HepG2 (cell line): Measurements from ENCODE around the gene SEMA6B. TPM values are rescaled to one million over a fixed set of nuclear protein-coding genes. Genes with fewer than 3 reads are reported as not detected.

Source experiments
- BORCS8-MEF2B ChIP-seq: sonication (generic); formaldehyde crosslinking; IDR thresholded peaks from 2 replicates; pipeline ENCODE4 v1.8.0; 2022; ENCODE audit warnings: mild to moderate bottlenecking, missing genetic modification reagents
- ETV5 ChIP-seq: IDR thresholded peaks from 2 replicates; pipeline ENCODE4 v1.6.1; 2018; ENCODE audit warnings: missing biosample characterization, missing genetic modification reagents, inconsistent platforms, borderline replicate concordance
- MAX ChIP-seq: IDR thresholded peaks from 2 replicates; pipeline ENCODE4 v1.6.1; 2012; ENCODE audit warnings: inconsistent platforms
- NBN ChIP-seq: fragments of 450-650 bp; conservative IDR thresholded peaks from 2 replicates; pipeline ENCODE4 v1.6.1; 2017
- NFKBIZ ChIP-seq: IDR thresholded peaks from 2 replicates; pipeline ENCODE4 v1.6.1; 2018; ENCODE audit warnings: missing genetic modification reagents, missing compliant biosample characterization
- PHF20 ChIP-seq: sonication (generic); formaldehyde crosslinking; IDR thresholded peaks from 2 replicates; pipeline ENCODE4 v1.5.0; 2020; ENCODE audit warnings: mild to moderate bottlenecking, missing genetic modification reagents
- TBL1XR1 ChIP-seq: fragments of 150-350 bp; IDR thresholded peaks from 2 replicates; pipeline ENCODE4 v1.6.1; 2014; ENCODE audit warnings: borderline replicate concordance, low read length; ENCODE audit not compliant: partially characterized antibody
- ZEB1 ChIP-seq: IDR thresholded peaks from 2 replicates; pipeline ENCODE4 v1.6.1; 2012; ENCODE audit warnings: mild to moderate bottlenecking, low read depth, inconsistent platforms; ENCODE audit not compliant: insufficient replicate concordance
- ZNF580 ChIP-seq: IDR thresholded peaks from 2 replicates; pipeline ENCODE4 v1.6.1; 2016; ENCODE audit warnings: low read depth, borderline replicate concordance
- polyA plus RNA-seq, 8 experiments: library from polyadenylated mRNA; depleted of rRNA in 3 of 8; stranded (reverse) in 7 of 8; unstranded in 1 of 8; fragments of >200 nt; fragmentation: Illumina TruSeq in 4 of 8; extraction: Trizol in 4 of 8; gene quantifications; 2 replicates each; pipeline versions ENCODE4 v1.2.1 to v1.2.3, GENCODE V29; 2011 to 2016; ENCODE audit warnings: low read depth in 4 of 8, missing spikeins in 1 of 8, mixed read lengths in 1 of 8; ENCODE audit not compliant: insufficient read depth in 1 of 8
- total RNA-seq, 5 experiments: library from RNA; depleted of rRNA; stranded (reverse); fragments of >200 nt; fragmentation: Illumina TruSeq; extraction: Trizol; gene quantifications; 2 replicates each; pipeline ENCODE4 v1.2.3, GENCODE V29; 2016; ENCODE audit warnings: low read depth in 1 of 5
- TF ChIP-seq, protein P1 (sequence below): sonication (generic); formaldehyde crosslinking; IDR thresholded peaks from 2 replicates; pipeline ENCODE4 v1.5.1; 2020; ENCODE audit warnings: mild to moderate bottlenecking, missing genetic modification reagents, borderline replicate concordance
- TF ChIP-seq, protein P2 (sequence below): IDR thresholded peaks from 2 replicates; pipeline ENCODE4 v1.6.1; 2016; ENCODE audit warnings: missing genetic modification reagents, missing compliant biosample characterization
- TF ChIP-seq, protein P3 (sequence below): sonication (generic); formaldehyde crosslinking; IDR thresholded peaks from 2 replicates; pipeline ENCODE4 v1.4.0; 2020; ENCODE audit warnings: mild to moderate bottlenecking, missing genetic modification reagents, borderline replicate concordance
- TF ChIP-seq, protein P4 (sequence below): sonication (generic); formaldehyde crosslinking; IDR thresholded peaks from 2 replicates; pipeline ENCODE4 v1.5.1; 2020; ENCODE audit warnings: missing genetic modification reagents, mild to moderate bottlenecking, borderline replicate concordance

Gene SEMA6B
- total and polyA plus RNA-seq, 2 of the 13 experiments (the other 11 are each of a cell fraction or from before 2014, with no cell fraction given), result 45.5 to 67.1 TPM

DNA sequence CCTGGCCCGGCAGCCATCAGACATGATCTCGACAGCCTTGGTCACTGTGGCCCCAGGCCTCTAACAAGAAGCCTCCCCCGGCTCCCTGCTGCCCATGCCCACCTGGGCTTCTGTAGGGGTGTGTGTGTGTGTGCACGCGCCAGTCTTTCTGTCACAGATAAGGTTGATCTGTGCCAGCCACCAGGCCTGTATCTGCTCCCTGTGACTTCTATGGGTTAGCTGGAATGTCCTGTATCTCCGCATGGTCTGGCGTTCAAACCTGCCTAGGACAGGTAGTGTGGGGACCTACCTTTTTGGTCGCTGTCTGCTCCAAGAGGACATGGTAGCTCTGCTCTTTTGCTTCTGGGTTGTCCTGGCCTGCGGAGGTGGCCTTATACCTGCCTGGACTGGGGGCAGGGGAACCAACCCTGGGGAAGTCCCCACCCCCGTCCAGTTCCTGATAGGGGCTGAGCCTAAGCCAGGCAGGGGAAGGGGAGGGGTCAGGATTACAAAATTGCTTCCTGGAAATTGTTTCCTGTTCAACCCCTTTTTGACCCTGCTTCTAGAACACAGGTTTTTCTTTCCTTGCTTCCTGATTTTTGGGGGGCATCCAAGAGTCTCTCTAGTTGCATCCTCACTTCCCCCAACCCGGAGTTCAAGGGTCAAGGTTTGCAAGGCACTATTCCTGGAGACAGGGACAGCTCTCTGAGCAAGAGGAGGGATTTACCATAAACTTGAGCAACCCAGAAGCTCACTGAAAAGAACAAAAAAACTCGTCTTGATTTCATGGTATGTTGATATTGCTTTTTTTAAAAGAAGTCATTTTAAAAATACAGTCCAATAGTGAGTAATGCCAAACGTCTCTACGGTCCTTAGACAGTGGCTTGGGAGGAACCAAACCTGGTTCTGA lies 19.5 kb downstream of the SEMA6B start, which contains the start of gene LRG1 (continued):
- TF ChIP-seq, protein P1, sequence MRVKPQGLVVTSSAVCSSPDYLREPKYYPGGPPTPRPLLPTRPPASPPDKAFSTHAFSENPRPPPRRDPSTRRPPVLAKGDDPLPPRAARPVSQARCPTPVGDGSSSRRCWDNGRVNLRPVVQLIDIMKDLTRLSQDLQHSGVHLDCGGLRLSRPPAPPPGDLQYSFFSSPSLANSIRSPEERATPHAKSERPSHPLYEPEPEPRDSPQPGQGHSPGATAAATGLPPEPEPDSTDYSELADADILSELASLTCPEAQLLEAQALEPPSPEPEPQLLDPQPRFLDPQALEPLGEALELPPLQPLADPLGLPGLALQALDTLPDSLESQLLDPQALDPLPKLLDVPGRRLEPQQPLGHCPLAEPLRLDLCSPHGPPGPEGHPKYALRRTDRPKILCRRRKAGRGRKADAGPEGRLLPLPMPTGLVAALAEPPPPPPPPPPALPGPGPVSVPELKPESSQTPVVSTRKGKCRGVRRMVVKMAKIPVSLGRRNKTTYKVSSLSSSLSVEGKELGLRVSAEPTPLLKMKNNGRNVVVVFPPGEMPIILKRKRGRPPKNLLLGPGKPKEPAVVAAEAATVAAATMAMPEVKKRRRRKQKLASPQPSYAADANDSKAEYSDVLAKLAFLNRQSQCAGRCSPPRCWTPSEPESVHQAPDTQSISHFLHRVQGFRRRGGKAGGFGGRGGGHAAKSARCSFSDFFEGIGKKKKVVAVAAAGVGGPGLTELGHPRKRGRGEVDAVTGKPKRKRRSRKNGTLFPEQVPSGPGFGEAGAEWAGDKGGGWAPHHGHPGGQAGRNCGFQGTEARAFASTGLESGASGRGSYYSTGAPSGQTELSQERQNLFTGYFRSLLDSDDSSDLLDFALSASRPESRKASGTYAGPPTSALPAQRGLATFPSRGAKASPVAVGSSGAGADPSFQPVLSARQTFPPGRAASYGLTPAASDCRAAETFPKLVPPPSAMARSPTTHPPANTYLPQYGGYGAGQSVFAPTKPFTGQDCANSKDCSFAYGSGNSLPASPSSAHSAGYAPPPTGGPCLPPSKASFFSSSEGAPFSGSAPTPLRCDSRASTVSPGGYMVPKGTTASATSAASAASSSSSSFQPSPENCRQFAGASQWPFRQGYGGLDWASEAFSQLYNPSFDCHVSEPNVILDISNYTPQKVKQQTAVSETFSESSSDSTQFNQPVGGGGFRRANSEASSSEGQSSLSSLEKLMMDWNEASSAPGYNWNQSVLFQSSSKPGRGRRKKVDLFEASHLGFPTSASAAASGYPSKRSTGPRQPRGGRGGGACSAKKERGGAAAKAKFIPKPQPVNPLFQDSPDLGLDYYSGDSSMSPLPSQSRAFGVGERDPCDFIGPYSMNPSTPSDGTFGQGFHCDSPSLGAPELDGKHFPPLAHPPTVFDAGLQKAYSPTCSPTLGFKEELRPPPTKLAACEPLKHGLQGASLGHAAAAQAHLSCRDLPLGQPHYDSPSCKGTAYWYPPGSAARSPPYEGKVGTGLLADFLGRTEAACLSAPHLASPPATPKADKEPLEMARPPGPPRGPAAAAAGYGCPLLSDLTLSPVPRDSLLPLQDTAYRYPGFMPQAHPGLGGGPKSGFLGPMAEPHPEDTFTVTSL (CRISPR knock-in tag), result no peak; the same call in 1 of the 2 replicates
- peak; percentile 70 for TF ChIP-seq ZEB1
- peak; percentile 71; the same call in 1 of the 2 replicates for TF ChIP-seq BORCS8-MEF2B
- TF ChIP-seq, protein P2, sequence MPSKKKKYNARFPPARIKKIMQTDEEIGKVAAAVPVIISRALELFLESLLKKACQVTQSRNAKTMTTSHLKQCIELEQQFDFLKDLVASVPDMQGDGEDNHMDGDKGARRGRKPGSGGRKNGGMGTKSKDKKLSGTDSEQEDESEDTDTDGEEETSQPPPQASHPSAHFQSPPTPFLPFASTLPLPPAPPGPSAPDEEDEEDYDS, result peak; percentile 100
- TF ChIP-seq PHF20, result peak; percentile 57; the same call in 1 of the 2 replicates
- TF ChIP-seq, protein P3, sequence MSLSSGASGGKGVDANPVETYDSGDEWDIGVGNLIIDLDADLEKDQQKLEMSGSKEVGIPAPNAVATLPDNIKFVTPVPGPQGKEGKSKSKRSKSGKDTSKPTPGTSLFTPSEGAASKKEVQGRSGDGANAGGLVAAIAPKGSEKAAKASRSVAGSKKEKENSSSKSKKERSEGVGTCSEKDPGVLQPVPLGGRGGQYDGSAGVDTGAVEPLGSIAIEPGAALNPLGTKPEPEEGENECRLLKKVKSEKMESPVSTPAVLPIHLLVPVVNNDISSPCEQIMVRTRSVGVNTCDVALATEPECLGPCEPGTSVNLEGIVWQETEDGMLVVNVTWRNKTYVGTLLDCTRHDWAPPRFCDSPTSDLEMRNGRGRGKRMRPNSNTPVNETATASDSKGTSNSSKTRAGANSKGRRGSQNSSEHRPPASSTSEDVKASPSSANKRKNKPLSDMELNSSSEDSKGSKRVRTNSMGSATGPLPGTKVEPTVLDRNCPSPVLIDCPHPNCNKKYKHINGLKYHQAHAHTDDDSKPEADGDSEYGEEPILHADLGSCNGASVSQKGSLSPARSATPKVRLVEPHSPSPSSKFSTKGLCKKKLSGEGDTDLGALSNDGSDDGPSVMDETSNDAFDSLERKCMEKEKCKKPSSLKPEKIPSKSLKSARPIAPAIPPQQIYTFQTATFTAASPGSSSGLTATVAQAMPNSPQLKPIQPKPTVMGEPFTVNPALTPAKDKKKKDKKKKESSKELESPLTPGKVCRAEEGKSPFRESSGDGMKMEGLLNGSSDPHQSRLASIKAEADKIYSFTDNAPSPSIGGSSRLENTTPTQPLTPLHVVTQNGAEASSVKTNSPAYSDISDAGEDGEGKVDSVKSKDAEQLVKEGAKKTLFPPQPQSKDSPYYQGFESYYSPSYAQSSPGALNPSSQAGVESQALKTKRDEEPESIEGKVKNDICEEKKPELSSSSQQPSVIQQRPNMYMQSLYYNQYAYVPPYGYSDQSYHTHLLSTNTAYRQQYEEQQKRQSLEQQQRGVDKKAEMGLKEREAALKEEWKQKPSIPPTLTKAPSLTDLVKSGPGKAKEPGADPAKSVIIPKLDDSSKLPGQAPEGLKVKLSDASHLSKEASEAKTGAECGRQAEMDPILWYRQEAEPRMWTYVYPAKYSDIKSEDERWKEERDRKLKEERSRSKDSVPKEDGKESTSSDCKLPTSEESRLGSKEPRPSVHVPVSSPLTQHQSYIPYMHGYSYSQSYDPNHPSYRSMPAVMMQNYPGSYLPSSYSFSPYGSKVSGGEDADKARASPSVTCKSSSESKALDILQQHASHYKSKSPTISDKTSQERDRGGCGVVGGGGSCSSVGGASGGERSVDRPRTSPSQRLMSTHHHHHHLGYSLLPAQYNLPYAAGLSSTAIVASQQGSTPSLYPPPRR (CRISPR knock-in tag), result no peak
- peak; percentile 27; the same call in 1 of the 2 replicates for TF ChIP-seq MAX
- TF ChIP-seq NBN, result no peak
- peak; percentile 83; the same call in 1 of the 2 replicates for TF ChIP-seq ETV5
- peak; percentile 32; the same call in 1 of the 2 replicates for TF ChIP-seq ZNF580
- peak; percentile 93; the same call in 1 of the 2 replicates for TF ChIP-seq NFKBIZ
- TF ChIP-seq, protein P4, sequence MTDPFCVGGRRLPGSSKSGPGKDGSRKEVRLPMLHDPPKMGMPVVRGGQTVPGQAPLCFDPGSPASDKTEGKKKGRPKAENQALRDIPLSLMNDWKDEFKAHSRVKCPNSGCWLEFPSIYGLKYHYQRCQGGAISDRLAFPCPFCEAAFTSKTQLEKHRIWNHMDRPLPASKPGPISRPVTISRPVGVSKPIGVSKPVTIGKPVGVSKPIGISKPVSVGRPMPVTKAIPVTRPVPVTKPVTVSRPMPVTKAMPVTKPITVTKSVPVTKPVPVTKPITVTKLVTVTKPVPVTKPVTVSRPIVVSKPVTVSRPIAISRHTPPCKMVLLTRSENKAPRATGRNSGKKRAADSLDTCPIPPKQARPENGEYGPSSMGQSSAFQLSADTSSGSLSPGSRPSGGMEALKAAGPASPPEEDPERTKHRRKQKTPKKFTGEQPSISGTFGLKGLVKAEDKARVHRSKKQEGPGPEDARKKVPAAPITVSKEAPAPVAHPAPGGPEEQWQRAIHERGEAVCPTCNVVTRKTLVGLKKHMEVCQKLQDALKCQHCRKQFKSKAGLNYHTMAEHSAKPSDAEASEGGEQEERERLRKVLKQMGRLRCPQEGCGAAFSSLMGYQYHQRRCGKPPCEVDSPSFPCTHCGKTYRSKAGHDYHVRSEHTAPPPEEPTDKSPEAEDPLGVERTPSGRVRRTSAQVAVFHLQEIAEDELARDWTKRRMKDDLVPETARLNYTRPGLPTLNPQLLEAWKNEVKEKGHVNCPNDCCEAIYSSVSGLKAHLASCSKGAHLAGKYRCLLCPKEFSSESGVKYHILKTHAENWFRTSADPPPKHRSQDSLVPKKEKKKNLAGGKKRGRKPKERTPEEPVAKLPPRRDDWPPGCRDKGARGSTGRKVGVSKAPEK (CRISPR knock-in tag), result no peak
- peak; percentile 41 for TF ChIP-seq TBL1XR1
